Upper lobe of left lung (tissue), 6 donors: Measurements from ENCODE around the gene KAZN. TPM values are rescaled to one million over a fixed set of nuclear protein-coding genes. Genes with fewer than 3 reads are reported as not detected.

Source experiments
- ATAC-seq, 2 donors: fragments of 200-7000 bp; cut with Tn5 transposase; one replicate each; pipeline ENCODE4 v1.9.1; 2022; ENCODE audit warnings: mild to moderate bottlenecking in 2 of 2, moderate library complexity in 2 of 2; ENCODE audit not compliant: low FRiP score in 2 of 2
- DNase-seq, 2 donors: peaks; one replicate each; pipeline ENCODE4 v3.0.0-alpha.2; 2019 to 2020
- H3K27ac ChIP-seq, 4 donors: fragments of 200-600 bp; sonication (generic); one replicate each; pipeline ENCODE4 v1.5.1; 2016 to 2019
- H3K27me3 ChIP-seq, 4 donors: fragments of 200-600 bp; sonication (generic); one replicate each; pipeline ENCODE4 v1.5.1; 2017 to 2019
- H3K36me3 ChIP-seq, 4 donors: fragments of 200-600 bp; sonication (generic); one replicate each; pipeline ENCODE4 v1.5.1; 2016 to 2019
- H3K4me1 ChIP-seq, 4 donors: fragments of 200-600 bp; sonication (generic); one replicate each; pipeline ENCODE4 v1.5.1; 2018 to 2019
- H3K4me3 ChIP-seq, 4 donors: fragments of 200-600 bp; sonication (generic); one replicate each; pipeline ENCODE4 v1.5.1; 2017 to 2019; ENCODE audit warnings: mild to moderate bottlenecking in 2 of 4, moderate library complexity in 1 of 4
- H3K9me3 ChIP-seq, 4 donors: fragments of 200-600 bp; sonication (generic); one replicate each; pipeline ENCODE4 v1.5.1; 2018 to 2019
- CTCF ChIP-seq, 6 experiments: fragments of 450-650 bp in 4 of 6; fragments of 200-600 bp in 2 of 6; sonication (generic) in 2 of 6; IDR thresholded peaks; one replicate each; pipeline ENCODE4 v1.5.1; 2016 to 2019; ENCODE audit warnings: antibody characterized with exemption in 6 of 6
- EP300 ChIP-seq, 4 donors: sonication (generic); formaldehyde crosslinking; IDR thresholded peaks; one replicate each; pipeline ENCODE4 v1.5.1; 2017; ENCODE audit warnings: antibody characterized with exemption in 4 of 4, control low read depth in 2 of 4
- POLR2A ChIP-seq, 4 donors: fragments of 450-650 bp; IDR thresholded peaks; one replicate each; pipeline ENCODE4 v1.5.1; 2016 to 2017; ENCODE audit warnings: antibody characterized with exemption in 4 of 4, mild to moderate bottlenecking in 2 of 4
- POLR2AphosphoS5 ChIP-seq, 2 donors: sonication (generic); formaldehyde crosslinking; IDR thresholded peaks; one replicate each; pipeline ENCODE4 v1.5.1; 2017; ENCODE audit warnings: antibody characterized with exemption in 2 of 2
- WGBS, 2 donors: methylation state at CpG; one replicate each; pipeline ENCODE4 v1.1.5; 2017 to 2018; 5-methylcytosine and 5-hydroxymethylcytosine counted together
- total RNA-seq, 6 donors: library from RNA; depleted of rRNA in 4 of 6; stranded (reverse); fragments of >200 nt in 4 of 6; gene quantifications; one replicate each; pipeline versions ENCODE4 v1.1.0 to v1.2.1, GENCODE V29; 2016 to 2021
- donor health status: DM: no; HTN: no; CAD: no; lungs with moderate emphysema.
- donor health status: DM: no; HTN: yes; CAD: no; lungs with severe emphysema.

Gene KAZN
- total RNA-seq, 6 donors from 2014 or later: 11.5 to 30.0 (median 17.6) TPM

DNA sequence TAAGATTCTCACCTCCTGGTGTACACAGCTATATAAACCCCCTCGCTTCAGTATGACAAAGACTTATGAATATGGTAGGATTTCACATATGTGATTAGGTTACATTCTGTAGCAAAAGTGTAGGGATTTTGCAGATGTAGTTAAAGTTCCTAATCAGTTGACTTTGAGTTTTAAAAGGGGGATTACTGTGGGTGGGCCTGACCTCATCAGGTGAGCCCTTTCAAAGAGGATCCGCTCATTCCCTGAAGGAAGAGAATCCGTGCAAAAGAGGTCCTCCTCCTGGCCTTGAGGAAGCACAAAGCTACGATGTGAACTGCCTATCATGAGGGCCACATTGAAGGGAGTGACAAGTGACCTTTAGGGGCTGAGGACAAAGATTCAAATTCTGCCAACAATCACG lies 30.6 kb upstream of the KAZN start:
- Histone ChIP-seq H3K9me3 (peaks cover 0 to 6% (median 1%) of the 10 kb centered on the region in 4 donors), H3K36me3 (no peaks in the 10 kb centered on the region), H3K27me3 (no peaks in the 10 kb centered on the region), H3K27ac (no peak overlapping the region), H3K4me3 (no peak overlapping the region), H3K4me1 (no peaks in the 10 kb centered on the region)
- 91 to 95% methylated on average over 5 of the region's 5 CpGs for WGBS, 2 donors
- no peak for DNase-seq
- TF ChIP-seq CTCF (IDR thresholded peaks at IDR 0.05) (no peak), POLR2A (IDR thresholded peaks at IDR 0.05) (no peak), POLR2AphosphoS5 (IDR thresholded peaks at IDR 0.05) (no peak), EP300 (IDR thresholded peaks at IDR 0.05) (no peak)
- ATAC-seq: no peak

GRCh38 chr1:14568716-14569355 lies 29.6 kb upstream of the KAZN start:
- Histone ChIP-seq H3K36me3 (no peaks in the 10 kb centered on the region), H3K27me3 (no peaks in the 10 kb centered on the region), H3K9me3 (peaks cover 0 to 6% (median 1%) of the 10 kb centered on the region in 4 donors), H3K4me3 (no peak overlapping the region), H3K27ac (no peak overlapping the region), H3K4me1 (no peaks in the 10 kb centered on the region)
- ATAC-seq (no peak), DNase-seq (no peak)
- no peak for TF ChIP-seq CTCF (IDR thresholded peaks at IDR 0.05)
- no peak for TF ChIP-seq POLR2AphosphoS5 (IDR thresholded peaks at IDR 0.05)
- no peak for TF ChIP-seq EP300 (IDR thresholded peaks at IDR 0.05)
- no peak for TF ChIP-seq POLR2A (IDR thresholded peaks at IDR 0.05)
- 83 to 87% methylated on average over 8 of the region's 8 CpGs for WGBS, 2 donors

- ATAC-seq: no peak
These were observed 28.0 kb upstream of the KAZN start for GRCh38 chr1:14570514-14570913.

DNA sequence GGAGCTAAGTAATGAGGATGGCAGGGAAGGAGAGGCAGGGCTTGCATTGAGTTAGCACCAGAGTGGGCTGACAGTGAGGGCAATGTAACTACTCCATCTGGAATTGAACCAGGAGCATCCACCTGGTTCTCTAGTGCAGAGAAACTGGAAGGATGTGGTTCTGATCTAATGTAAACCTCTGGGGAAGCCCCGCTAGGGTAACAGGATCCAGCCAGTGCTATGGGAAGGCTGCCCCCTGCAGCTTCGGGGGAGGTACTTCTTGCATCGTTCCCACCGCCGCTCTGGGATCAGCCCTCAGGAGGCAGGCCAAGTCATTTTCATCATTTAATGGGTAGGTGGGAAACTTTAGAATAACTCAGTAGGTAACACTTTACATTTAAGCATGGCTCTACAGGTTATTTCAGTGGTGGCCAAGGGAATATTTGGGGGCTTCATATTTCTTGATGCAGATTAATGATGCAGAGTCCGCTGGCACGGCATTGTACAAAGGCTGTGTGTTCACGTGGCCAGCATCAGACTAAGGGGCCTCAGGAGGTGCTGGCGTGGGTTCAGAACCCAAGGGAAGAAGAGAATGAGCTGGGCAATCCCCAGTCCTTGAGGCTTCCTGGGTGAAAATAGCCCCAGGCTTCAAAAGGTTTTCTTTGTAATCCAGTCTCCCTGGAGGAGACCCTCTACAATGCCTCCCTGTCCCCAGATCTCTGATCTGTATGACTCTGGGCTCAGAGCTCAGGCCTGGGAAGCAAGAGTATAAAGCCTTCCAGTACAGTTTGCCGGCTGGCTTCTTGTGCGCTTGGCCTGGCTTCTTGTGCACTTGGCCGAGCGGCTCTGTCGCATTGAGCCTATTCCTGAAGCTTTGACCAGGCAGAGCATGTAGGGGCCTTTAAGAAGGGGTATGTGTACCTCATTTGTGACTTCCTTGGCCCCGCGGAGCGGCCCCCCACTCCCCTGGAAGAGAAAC lies 26.4 kb upstream of the KAZN start:
- H3K27ac ChIP-seq: no peak overlapping the region
- H3K4me3 ChIP-seq: no peak overlapping the region
- peaks cover 0 to 6% (median 1%) of the 10 kb centered on the region in 4 donors for H3K9me3 ChIP-seq
- WGBS, 2 donors: 82 to 87% methylated on average over 13 to 17 of the region's 17 CpGs
- TF ChIP-seq POLR2AphosphoS5 (IDR thresholded peaks at IDR 0.05): no peak
- no peak for TF ChIP-seq CTCF (IDR thresholded peaks at IDR 0.05)
- TF ChIP-seq EP300 (IDR thresholded peaks at IDR 0.05): no peak
- TF ChIP-seq POLR2A (IDR thresholded peaks at IDR 0.05): no peak
- no peaks in the 10 kb centered on the region for H3K4me1 ChIP-seq
- no peaks in the 10 kb centered on the region for H3K27me3 ChIP-seq
- no peak for DNase-seq
- H3K36me3 ChIP-seq: no peaks in the 10 kb centered on the region
- no peak for ATAC-seq

More at GRCh38 chr1:14570514-14570913, 28.0 kb upstream of the KAZN start:
- DNase-seq: no peak
- Histone ChIP-seq H3K27me3 (no peaks in the 10 kb centered on the region), H3K4me1 (no peaks in the 10 kb centered on the region), H3K4me3 (no peak overlapping the region), H3K27ac (no peak overlapping the region), H3K9me3 (peaks cover 0 to 6% (median 1%) of the 10 kb centered on the region in 4 donors), H3K36me3 (no peaks in the 10 kb centered on the region)
- TF ChIP-seq CTCF (IDR thresholded peaks at IDR 0.05) (no peak), POLR2AphosphoS5 (IDR thresholded peaks at IDR 0.05) (no peak), EP300 (IDR thresholded peaks at IDR 0.05) (no peak), POLR2A (IDR thresholded peaks at IDR 0.05) (no peak)
- 63 to 66% methylated on average over 9 of the region's 9 CpGs for WGBS, 2 donors
